Fibroblast of skin of back (primary cell): ENCODE data around the gene B3GALT5.

ENCODE experiments used
- DNase-seq: peaks from one replicate; pipeline ENCODE4 v3.0.0-alpha.2; 2013

The B3GALT5 gene

DNA sequence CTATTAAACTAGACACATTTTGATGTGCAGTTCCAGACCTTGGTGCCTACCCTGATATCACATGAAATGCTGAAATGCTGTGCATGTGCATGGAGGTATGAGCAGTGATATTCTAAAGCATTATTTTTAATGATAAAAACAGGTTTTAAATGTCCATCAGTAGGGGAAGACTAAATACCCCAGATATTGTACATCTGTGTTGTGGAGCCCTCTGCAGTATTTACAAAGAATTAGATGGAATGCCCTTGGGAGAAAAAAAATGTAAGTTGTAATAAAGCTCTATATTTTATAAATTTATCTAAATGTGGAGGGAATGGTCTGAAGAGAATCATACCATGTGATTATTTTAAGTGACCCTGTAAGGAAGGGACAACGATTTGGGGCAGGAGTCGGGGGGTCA, 93.1 kb downstream of the B3GALT5 start:
- peak; percentile 11 for DNase-seq

- DNase-seq = no peak
Observed at GRCh38 chr21:39707316-39707715, 94.6 kb downstream of the B3GALT5 start.

DNA sequence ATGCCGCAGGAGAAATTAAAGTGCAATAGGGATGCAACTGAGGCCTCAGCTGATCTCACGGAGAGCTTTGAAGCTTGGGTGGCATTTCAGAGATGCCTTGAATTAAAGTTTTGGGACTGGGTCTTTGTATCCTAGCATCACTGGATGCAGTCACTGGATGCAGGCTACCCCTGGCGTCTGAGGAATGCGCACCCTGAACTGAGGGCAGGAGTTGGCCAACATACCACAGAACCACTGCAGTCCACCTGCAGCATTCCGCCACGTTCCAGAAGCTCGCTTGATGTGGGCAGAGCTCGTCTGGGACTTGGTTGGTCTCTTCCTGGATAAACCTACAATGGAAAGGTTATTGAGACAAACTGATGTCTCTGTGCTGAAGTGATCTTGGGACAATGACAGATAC, 98.1 kb downstream of the B3GALT5 start:
- no peak for DNase-seq

- no peak for DNase-seq
Observed at GRCh38 chr21:39712273-39712672, 99.5 kb downstream of the B3GALT5 start.

DNA sequence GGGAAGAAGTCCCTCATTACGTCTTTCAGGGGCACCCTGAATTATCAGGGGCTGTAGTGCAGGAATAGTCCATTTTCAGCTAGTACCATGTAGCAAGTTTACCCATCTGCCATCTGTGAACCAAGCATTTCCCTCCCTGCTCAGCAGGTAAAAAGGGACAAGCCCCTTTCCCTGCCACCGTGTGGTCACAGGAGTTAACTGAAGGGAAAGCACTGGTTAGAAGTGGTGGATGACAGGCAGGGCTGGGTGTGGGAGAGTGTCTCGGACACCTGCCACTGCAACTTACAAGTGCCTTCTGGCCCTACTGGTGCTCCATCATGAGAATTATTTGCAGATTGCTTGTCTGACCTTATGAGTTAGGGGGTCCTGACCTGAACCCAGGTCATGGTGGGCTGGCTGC, 100.2 kb downstream of the B3GALT5 start:
- DNase-seq = no peak

- DNase-seq = no peak
Observed at GRCh38 chr21:39713905-39714304, 101.2 kb downstream of the B3GALT5 start.

DNA sequence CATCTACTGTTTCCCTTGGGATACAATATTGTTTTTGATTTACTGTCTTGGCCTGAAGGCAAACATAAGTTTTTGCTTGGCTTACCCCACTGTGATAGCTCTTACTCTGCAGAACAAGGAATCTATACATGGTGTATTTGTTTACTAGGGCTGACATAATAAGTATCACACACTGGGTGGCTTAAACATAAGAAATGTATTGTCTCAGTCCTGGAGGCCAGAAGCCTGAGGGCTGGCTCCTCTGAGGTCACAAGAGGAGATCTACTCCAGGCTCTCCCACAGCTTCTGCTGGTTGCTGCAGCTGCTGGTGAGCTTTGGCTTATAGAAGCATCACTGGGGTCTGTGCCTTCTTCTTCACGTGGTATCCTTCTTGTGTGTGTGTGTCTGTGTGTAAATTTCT, 101.6 kb downstream of the B3GALT5 start:
- no peak for DNase-seq

DNA sequence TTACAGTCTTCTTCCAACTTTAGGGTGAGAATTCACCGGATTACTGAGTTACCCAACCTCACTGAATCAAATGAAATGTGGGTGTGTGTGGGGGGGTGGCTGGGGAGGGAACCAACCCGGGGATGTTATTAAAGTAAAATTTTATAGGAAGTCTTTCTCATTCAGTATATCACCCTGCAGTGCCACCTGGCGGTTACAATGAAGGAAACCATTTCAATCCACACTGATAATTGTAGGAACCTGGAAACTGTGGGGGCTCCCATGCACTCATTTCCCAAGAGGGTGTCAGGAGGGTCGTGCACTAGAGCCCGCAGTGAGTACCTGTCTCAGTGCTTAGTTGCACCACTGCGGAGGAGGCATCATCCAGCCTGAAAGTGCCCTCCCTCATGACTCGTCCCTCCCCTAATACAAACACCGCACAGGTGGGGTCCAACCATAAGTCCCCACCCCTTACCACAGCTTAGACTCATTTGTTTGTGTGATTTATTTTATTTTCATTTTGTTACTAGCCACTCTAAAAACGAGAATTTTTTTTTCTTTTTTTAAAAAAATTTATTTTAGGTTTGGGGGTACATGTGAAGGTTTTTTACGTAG, 103.2 kb downstream of the B3GALT5 start:
- DNase-seq = peak; percentile 46

- peak; percentile 14 for DNase-seq
Observed at GRCh38 chr21:39720126-39720778, 107.5 kb downstream of the B3GALT5 start.

- no peak for DNase-seq
Observed at GRCh38 chr21:39721885-39722284, 109.1 kb downstream of the B3GALT5 start.
